Daoy (cell line): ENCODE data around the gene CDH5. TPM values are rescaled to one million over a fixed set of nuclear protein-coding genes. Genes with fewer than 3 reads are reported as not detected.

Experiments
- DNase-seq: peaks from one replicate; pipeline ENCODE4 v3.0.0-alpha.2; 2015; ENCODE audit warnings: low read depth
- total RNA-seq: library from RNA; depleted of rRNA; stranded (reverse); fragments of >200 nt; shearing (Covaris generic); gene quantifications from 2 replicates; pipeline ENCODE4 v1.2.3, GENCODE V29; 2014

CDH5 gene
- total RNA-seq, 1 experiment from 2014 or later = 0.06 TPM

DNA sequence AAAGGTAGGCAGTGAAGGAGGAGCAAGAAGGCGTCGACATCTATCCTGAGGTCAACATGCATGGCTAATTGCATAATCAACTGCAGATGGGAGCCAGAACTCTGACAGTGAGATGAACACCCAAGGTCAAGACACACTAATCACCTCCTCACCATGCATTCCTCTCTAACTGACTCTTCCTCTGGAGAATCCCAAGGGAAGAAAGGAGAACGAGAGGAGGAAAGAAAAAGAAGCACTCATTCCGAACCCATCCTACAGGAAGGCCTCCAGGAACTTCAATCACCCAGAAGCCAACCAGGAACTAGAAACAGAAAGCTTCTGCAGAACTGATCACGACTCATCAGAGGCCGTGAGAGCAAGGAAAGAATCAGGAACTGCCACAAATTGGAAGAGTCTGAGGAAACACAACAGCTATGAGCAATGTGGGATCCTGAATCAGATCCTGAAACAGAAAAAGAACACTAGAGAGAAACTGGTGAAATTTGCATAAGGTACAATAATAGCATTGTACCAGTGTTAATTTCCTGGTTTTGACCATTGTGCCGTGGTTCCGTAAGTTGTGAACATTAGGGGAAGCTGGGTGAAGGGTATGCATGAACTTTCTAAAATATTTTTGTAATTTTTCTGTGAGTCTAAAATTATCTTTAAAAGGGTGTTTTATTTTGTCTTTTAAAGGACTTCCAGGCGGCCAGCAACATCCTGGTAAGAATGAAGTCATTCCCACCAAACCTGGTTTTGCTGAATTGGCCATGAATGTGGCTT lies 50.6 kb downstream of the CDH5 start:
- peak; percentile 29 for DNase-seq

DNA sequence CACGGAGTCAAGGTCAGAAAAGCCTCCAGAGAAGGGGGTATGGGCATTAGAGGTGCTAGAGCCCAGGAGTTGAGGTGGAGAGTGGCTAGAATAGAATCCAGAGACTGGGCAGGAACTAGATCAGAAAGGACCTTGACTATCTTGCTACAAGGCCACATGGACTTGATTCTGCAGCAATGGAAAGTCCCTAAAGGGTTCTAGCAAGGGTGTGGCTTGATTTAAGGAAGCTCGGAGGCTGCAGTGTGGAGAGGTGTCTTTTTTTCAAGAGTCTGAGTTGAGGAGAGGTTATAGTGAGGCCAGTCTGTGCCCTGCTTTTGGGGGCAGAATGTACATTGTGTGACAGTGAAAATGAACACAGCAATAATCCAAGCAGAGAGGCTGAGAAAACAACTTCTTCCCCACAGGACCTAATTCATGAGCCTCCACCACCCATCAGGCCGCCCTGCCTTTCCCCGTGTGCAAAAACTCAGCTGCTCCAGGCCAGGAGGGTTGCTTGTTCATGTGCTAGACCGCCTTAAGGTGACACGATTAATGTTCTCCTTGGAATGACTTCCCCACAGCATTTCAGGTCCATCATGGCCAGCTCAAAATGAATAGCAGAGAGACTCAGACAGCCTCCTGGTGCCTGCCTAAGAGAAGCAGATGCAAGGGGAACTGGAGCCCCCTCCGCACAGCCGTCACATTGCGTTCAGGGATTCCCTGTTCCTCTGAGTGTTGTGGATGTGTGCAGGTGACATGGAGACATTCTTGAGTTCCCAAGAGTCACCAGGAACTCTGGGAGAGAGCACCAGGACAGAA lies 51.9 kb downstream of the CDH5 start:
- DNase-seq = no peak

DNA sequence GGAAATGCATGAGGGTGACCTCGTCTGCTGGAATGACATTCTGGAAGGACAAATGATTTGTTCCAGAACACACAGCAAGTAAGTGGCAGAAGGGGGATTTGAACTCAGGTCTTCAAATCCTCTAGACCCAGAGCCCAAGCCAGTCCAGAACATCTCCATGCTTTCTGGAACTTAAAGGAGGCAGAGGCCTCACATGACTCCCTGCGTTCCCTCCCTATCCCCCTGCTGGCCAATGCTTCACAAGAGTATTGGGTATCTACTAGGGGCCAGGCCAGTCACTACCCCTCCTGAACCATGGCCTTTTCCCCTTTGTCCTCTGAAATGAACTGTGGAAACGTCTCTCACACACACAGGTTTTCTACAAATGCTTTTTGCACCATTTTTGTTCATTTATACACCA lies 53.0 kb downstream of the CDH5 start:
- no peak for DNase-seq

DNA sequence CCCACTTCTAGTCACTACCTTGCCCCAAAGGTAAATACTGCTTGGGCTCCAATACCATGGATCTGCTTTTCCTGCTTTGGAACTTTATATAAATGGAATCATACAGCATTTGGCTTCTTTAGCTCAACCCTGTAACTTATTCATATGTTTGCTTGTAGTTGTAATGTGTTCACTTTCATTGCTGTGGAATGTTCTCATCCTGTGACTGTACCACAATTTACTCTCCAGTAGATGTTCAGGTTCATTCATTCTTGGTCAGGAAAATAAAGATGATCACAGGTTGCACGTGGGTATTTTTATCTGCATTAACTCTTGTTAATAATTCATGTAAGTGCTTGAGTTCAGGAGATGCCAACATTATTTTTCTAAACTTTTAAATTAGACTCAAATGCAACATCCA lies 53.9 kb downstream of the CDH5 start:
- DNase-seq = no peak

DNA sequence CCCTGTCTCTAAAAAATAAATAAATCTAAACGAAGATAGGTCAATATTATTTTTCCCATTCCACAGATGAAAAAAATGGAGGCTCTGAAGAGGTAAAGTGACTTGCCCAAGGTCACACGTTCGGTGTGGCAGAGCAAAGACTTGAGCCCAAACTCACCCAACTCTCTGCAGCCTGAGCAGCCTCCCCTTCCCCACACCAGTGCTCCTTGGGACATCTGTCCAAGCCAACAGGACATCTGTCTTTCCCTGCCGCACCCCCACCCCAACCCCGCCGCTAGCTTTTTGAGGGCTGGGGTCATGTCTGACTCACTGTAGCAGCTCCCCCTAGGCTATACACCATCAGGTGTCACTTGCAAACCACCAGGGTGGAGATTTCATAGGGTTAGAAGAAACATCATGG lies 55.4 kb downstream of the CDH5 start:
- no peak for DNase-seq

DNA sequence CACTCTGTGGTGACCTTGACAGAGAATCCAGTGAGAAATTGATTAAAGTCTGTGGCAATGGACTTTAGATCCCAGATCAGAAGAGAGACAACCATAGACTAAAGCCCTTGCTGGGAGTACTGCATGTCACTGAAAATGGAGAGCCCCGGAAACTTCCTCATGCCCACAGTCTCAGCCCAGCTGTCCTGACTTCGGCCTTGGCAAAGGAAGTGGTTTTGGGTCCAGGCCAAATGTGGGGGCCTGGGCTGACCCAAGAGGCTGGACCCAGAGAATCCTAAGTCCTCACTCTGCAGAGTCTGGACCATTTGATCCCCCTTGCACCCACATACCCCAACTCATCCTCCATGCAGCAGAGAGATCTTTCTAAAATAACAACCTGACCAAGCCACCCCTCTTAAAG lies 55.9 kb downstream of the CDH5 start:
- no peak for DNase-seq

DNA sequence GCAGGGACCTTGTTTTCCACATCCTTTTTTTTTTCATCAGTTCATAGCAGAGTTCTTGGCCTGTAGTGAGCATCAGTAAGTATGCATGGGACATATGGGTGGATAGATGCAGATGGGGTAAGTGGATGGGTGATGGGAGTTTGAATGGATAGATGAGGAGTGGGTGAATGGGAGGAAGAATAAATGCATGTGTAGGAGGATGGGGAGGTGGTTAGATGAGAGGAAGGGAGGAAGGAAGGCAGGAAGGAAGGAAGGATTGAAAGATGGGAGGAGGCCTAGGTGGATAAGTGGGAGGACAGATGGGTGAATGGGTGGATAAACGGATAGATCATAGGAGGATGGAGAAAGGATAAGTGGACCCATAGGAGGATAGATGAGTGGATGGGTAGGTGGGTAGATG lies 56.7 kb downstream of the CDH5 start:
- no peak for DNase-seq

DNA sequence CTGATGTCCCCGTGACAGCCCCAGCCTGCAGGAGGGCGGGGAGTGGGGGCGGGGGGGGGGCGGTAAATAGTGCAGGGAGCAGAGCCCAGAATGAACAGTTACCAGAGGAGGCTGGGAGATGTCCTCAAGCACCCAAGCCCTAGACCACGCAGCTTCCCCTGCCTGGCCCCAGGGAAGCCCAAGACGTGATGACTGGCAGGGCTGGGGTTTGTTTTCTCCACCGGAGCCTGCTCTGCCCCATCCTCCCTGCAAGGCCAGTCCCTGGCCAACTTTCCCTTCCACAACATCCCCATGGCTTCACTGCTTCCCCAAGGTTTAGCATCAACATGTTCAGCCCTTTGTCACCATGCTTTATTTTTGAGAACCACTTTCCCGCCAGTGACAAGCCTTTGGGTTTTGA lies 59.2 kb downstream of the CDH5 start:
- no peak for DNase-seq

DNA sequence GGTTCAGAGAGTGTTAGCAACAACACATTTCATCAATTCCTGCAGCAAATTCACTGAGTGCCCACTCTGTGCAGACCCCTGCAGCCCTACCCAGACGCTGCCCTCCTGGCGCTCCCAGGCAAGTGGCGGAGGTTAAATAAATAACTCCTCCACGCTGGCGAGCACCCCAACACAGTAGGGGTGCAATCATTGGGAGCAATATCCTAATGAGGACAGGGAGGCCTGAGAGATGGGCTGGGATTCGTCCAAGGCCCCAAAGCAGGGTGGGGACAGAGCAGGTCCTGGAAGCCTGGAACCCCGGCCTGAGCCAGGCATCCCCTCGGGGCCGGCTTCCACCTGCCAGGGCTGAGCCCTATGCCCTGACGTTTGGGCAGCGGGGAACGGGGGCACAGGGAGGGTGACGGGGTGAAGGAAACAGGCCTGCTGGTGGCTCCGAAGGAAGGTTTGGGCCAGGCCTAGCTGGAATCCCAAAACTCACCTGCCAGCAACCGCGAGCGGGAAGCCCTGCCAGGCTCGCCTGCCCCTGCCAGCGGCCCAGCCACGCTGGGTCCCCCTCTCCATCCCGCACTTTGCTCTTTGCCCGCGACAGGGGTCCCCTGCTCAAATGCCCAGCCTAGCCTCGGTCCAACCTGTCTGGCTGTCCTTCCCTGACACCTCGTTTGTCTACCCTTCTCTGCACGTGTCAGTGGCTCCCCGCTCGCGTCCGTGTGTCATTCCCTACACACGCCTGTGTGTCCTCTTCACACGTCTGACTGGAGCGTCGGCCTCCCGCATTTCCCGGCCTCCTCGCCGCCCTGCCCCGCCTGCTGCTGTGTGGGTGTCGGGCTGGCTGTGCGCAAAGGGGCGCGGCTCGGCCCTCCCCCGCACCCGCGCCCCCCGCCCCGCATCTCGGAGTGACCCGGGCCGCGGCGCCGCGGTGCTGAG lies 59.9 kb downstream of the CDH5 start:
- DNase-seq = peak; percentile 25

DNA sequence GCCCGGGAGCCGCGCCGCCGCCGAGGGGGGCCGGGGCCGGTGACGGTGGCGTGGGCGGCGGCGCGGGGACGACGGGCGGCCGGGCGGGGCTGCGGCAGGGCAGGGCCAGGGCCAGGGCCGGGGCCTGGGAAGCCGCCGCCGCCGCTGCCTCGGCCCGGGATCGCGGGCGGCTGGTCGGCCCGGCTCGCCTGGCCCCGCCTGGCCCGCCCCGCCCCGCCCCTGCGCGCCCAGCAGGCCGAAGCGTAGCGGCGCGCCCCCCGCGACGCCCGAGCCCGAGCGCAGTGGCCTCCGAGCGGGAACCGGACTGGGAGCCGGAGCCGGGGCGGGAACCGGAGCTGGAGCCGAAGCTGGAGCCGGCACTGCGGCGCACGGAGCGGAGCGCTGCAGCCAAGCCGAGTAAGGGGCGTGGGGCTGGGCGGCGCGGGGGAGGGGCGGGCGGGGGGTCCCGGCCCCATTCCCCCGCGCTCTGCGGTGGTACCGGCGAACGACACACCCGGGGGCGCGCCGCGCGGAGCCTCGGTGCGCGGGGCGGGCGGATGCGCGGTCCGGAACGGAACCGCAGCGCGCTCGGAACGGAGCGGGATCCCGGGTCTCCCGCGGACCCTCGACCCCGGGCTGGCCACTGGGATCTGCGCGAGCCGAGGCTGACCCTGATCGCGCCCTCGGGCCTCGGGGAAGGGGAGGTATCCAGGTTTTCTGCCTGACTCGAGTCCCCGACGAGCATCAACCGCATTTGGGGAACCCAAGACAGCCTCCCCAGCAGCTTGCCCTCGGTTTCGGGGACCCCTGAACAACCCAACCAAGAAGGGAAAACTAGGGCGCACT lies 60.8 kb downstream of the CDH5 start, which contains the start of gene BEAN1:
Gene BEAN1 (plus strand): TSS at position 260 of the 825 bp plus-strand sequence. CDS start 10,382 bp downstream, outside the sequence.
- peak; percentile 51 for DNase-seq

DNA sequence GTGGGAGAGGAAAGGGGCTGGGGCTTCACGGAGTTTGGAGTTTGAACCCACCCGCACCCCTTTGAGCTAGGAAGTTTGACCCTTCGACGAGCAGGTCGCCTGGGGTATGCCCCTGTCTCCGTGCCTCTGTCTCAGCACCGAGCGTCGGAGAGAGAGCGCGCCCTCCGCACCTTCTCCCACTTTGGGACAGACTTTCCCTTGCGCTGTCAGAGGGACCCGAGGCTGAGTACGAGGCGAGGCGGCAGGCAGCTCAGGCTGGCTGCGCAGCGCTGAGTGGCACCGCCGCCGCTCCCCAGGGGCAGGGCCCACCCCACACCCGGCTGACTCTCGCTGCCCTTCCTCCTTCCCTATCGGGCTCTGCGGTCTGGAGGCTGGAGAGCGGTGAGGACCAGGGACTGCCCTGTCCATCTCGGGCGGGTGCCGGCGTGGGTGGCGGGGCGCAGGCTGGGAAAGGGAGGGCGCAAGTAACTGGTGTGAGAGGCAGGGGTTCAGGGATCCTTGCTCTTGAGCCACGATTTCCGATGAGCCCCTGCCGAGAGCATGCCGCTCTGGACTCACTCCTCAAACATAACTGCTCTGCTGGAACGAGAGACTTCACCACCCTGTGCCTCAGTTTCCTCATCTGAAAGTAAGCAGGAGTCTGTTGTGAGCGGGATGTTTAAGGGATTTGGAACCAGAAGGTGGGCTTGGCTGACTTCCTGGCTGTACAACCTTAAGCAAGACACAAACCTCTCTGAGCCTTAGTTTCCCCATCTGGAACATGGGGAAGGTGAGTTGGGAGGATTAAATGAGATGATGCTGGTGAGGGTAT lies 61.6 kb downstream of the CDH5 start:
- peak; percentile 5 for DNase-seq

DNA sequence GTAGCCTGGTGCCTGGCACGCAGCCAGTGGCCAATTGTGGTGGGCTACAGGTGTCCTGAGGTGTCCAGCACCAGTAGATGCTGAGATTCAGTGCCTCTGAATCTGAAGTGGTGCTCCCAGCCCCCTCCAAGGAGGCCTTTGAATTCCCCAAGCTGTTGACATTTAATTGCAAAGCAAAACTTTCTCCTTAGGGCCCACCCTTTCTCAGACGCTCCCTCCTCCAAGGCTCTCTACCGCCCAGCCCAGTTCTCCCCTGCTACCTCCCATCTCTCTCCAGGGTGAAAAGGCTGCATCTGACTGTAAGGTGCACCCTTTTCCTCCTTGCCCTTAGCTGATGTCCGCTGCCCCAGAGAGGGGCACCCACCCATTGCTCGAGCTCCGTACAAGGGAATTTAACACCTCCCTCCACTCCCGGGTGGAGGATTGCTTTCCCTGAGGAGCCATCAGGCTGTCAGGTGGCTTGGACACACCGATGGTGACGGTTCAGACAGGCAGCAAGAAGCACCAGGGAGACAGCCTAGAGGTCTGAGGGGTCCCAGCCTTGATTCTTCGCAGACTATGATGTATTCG lies 62.3 kb downstream of the CDH5 start:
- no peak for DNase-seq

DNA sequence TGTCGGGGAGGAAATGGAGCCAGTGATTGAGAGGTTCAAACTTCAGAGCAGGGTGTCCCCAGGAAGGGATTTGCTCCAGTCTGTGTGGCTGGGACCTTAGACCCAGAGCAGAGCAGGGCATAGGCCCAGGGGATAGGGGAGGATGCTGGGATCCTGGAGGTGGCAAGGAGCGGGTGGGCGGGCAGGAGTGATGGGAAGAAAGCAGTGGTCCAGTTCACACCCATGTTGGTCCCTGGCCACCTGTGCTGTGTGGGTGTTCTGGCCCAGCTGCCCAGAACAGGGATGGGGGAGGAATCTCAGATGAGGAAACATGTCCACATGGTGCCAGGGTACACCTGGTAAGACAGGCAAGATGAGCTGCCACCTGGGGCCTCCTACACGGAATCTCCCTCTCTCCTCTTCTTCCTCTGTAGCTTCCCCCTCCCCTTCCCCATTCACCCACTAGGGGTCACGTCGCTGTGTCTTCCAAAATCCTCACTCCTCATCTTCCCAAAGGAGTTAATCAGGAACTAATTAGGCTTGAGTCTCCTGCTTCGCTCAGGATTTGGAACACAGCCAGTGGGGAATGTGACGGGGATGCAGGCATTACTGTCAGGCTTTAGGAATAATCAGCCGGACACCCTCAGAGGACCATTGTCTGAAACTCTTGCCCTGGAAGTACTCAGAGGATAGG lies 62.9 kb downstream of the CDH5 start:
- no peak for DNase-seq

DNA sequence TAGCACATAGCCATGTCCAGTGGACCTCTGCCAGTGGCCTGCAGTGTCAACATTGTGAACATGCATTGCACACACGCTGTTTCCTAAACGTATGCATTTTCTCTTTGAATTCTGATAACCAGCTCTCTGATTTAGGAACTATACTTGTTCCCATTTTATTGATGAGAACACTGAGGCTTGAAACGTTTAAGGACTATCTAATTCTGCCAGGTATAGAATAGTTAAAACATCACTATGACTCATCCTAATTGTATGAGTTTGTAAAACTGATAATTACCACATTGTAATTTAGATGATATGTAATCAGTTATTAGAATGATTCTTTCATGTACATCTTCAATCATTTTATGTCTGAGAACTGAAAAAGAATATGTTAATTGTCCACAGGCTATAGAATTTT lies 63.7 kb downstream of the CDH5 start:
- no peak for DNase-seq

DNA sequence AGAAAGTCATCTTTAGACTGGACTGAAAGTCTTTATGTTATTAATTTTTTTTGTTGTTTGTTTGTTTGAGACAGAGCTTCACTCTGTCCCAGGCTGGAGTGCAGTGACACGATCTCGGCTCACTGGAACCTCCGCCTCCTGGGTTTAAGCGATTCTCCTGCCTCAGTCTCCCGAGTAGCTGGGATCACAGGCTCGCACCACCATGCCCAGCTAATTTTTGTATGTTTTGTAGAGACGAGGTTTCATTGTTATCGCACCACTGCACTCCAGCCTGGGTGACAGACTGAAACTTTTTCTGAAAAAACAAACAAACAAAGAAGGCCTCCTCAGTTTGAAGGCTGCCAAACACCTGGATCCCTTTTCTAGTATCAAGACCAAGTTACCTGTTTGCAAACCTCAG lies 65.3 kb downstream of the CDH5 start:
- DNase-seq = no peak

DNA sequence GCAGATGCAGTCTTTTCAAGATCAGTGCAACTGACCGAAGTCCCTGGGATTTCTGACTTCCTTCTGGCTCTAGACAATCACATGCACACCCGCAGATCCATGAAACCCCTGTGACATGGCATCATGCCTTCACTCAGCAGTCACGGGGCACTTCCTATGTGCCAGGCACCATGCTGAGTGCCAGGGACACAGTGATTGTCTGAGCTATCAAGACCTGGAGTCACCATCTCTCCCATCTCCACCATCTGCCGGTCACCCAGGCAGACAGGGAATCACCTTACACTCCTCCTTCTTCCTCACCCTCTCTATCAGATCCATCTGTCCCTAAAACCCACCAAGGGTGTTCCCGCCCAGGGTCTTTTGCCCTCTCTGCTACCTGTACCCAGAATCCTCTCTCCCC lies 65.9 kb downstream of the CDH5 start:
- DNase-seq = no peak

DNA sequence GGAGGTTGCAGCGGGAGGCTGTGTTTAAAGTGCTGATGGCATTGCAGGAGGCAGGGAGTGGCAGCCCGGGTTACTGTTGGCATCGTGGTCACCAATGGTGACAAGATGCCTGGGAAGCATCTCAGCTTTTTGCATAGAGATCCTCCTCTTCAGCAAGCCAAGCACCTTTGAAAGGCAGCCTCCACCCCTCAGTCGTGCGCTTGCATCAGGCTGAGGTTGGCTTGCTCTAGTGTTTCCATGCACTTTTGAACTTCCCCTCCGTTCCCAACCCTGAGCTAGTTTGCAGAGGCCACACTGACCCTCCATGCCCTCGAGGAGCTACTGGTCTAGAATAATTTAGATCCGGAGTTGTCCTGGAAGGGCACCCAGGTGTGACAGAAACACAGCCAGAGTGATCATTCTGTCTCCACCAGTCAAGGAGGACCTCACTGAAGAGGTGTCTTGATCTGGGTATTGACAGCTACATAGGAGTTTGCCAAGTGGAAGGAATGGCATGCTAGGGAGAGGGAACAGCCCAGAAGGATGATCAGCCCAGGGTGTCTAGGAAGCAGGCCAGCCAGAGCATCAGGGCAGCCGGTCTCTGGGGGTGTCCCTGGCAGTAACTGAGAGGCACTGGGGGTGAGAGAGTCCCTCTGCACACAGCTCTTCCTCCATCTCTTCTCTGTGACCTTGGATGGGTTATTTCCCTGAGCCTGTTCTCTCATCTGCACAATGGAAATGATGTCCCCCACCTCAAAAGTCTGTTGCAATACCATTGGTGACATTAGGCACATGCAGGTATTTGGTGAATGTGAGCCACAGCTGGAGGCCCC lies 68.3 kb downstream of the CDH5 start:
- DNase-seq = no peak

DNA sequence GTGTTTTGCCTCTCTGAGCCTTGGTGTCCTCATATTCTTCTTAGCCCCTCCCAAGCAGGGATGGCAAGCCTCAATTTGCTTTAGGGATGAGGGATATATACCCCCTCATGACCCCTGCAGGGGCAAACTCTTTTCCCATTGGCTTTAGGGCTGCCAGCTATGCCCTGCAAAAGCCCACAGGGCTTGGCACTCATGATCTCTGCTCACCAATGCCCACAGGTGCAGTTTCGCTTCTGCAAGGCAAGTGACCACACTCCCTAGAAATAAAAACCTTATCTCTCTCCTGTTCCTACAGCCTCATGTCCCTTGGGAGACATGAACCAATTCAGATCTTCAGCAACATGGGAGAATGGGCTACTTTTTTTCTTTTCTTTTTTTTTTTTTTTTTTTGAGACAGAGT lies 69.4 kb downstream of the CDH5 start:
- DNase-seq = no peak
